GM18505 (cell line): ENCODE results near the gene PLK3.
"Not testable (repeated sequence)": the region's sequence is repeated elsewhere in the genome, so short reads cannot be mapped to it uniquely, and the experiment has no call there.

Experiments
- ATAC-seq: cut with Tn5 transposase; IDR thresholded peaks from one replicate; pipeline ENCODE4 v1.9.1; 2021; ENCODE audit not compliant: unreplicated experiment
- POLR2A ChIP-seq: IDR thresholded peaks from 4 replicates; pipeline ENCODE4 v1.6.1; 2011; ENCODE audit warnings: borderline replicate concordance; ENCODE audit not compliant: insufficient read depth, insufficient read length; ENCODE audit errors: extremely low read depth

Gene PLK3

DNA sequence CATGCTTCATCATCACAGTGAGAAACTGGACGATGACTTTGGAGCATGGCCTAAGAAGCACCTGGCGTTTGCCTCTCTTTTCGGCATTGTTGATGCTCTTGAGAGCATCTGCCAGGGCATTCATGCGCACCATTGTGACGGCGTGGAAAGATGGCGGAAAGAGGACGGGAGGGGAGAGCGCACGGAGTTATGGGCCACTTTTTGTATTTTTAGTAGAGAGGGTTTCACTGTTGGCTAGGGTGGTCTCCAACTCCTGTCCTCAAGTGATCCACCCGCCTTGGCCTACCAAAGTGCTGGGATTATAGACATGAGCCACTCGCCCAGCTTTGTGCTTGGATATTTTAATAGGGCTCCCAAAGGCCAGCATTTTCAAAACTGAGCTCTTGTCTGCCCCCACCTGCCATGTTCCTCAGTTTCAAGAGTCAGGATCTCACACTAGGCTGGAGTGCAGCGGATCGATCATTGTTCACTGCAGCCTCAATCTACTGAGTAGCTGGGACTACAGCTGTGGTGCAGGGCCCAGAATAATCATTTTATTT lies 19.5 kb upstream of the PLK3 start:
- TF ChIP-seq POLR2A = peak; percentile 52
- no peak for ATAC-seq

DNA sequence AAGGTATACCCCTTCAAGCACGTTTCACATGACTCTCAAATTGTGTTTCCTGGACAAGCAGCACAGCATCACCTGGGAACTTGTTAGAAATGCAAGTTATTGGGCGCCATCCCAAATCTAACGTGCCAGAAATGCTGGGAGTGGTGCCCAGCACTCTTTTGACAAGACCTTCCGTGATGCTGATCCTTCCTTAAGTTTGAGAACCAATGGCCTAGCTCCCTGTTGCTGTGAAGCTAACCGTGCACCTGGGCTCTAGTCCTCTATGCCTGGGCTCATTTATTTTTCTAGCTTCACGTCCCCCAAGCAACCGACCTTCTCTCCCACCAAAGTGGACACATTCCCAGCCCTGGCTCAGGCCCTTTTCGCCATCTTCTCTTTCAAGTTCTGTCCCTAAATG lies 16.5 kb upstream of the PLK3 start:
- ATAC-seq = no peak
- TF ChIP-seq POLR2A = no peak

DNA sequence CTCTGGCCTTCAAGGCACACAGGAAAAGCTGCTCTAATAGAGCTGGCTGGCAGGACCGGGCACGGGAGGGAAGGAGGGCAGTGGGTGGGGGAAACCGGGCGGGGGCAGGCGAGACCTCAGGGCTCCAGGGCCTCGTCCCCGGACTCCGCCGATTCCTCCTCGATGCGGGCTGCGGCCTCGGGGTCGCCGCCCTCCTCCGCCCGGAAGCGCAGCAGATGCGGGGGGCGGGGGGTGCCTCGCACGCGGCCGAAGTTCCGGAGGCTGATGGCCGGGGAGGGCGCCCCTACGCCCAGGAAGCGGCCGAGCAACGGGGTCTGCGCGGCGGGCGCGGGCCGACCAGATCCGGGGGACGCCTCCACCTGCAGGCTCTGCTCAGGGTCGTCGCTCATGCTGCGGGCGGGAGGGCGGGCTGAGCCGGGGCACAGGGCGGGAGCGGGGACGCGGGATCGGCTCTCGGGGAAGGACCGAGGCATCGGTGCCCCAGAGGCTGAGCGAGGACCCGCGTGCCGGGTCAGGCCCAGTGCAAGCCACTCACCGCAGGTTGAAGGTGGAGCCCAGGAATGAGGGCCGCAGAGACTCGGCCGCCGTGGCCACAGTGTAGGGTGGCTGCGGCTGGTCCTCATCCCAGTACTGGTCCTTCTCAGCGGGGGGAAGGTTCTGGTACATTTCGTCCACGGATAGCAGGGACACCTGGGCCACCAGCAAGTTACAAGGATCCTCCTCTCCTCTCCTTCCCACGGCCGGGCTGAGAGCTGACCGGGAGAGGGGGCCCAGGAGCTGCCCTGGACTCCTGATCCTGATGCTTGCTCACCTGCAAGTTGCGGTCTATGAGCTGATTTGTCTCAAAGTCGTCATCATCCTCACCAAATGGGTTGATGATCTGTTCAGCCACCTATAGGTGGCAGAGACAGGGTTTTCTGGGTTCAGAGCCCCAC lies 15.8 kb upstream of the PLK3 start:
- no peak for TF ChIP-seq POLR2A
- ATAC-seq = no peak

DNA sequence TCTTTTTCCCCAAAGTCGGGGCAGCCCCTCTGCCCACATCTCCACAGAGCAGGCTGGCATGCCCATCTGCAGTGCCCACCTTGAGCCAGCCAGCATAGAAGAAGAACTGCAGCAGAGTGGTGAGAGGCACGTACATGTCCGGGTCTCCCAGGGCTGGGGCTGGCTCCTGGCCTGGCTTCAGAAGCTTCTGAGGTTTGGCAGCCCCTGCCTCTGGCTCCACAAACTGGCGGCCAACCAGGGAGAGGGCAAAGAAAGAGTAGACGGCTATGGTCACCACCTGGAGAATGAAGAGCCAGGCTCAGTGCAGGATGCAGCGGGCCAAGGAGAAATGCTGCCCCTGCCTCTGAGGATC lies 15.2 kb upstream of the PLK3 start:
- no peak for ATAC-seq
- no peak for TF ChIP-seq POLR2A

GRCh38 chr1:44785501-44786137 lies 14.6 kb upstream of the PLK3 start:
- no peak for ATAC-seq
- TF ChIP-seq POLR2A = no peak

DNA sequence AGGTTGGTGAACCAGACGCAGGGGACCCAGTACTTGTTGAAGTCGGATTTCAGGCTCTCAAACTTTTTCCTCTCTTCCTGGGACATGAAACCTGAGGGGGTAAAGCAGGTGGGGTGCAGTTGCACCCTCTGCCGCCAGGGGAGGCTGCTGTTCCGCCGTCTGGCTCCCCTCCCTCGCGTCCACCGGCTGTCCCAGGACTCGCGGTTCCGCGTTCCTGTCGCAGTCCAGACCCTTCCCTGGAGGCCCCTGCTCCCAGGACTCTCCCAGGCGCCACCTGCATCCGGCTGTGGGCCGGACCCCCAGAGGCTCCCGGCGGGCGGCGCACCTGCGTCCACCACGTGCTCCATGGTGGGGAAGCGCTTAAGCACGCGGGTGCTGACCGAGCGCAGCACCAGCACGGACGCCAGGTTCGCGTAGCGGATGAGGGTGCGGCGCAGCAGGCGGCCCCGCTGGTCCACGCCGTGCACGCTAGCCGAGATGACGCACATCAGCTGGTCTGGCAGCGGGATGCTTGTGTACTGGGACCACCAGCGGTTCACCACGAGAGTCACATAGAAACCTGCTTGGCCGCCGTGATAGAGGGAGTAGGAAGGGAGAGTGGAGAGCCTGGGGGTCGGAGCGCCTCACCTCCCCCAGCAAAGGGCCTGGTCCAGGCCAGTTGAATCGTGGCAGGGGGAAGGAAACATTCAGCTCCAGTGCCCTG lies 13.9 kb upstream of the PLK3 start:
- TF ChIP-seq POLR2A = peak; percentile 53
- no peak for ATAC-seq

DNA sequence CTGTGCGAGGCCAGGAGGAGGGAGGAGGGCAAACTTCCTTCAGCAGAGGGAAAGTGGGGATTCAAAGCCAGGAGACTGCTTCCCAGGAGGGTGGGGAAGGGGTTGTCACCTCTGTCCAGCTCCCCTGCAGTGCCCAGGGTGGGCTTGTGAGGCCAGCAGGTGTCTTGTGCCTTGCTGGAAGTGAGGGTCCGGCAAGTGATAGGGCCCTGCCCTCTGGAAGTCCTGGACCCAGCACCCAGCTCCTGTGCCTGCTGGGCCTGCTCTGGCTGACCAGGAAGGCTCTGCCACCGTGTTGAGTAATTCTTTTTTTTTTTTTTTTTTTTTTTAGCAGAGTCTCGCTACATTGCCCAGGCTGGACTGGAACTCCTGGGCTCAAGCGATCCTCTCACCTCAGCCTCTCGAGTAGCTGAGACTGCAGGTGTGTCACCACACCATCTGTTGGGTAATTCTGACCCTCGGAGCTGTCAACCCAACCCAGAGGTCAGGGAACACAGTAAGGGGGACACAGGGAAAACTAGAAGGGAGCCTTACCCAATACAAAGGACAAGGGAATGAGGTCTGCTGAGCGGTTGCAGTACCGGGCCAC lies 13.2 kb upstream of the PLK3 start:
- no peak for ATAC-seq
- TF ChIP-seq POLR2A = no peak

DNA sequence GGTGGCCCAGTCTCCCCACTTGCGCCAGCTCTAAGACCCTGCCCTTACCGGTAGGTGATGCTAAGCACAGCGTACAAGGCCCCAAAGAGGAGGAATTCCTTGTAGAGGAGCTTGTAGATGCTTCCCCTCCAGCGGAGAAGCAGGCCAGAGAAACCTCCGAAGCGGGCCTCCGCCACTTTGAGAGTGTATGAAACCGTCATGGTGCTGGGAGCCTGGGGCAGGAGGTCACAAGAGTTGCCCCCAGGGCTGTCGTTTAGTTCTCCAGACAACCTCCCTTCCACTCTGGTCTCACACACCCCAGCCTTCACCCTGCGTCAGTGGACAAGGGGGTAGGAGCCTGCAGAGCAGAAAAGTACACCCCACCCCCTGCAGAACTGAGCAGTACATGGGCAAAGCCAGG lies 12.7 kb upstream of the PLK3 start:
- ATAC-seq = no peak
- no peak for TF ChIP-seq POLR2A

DNA sequence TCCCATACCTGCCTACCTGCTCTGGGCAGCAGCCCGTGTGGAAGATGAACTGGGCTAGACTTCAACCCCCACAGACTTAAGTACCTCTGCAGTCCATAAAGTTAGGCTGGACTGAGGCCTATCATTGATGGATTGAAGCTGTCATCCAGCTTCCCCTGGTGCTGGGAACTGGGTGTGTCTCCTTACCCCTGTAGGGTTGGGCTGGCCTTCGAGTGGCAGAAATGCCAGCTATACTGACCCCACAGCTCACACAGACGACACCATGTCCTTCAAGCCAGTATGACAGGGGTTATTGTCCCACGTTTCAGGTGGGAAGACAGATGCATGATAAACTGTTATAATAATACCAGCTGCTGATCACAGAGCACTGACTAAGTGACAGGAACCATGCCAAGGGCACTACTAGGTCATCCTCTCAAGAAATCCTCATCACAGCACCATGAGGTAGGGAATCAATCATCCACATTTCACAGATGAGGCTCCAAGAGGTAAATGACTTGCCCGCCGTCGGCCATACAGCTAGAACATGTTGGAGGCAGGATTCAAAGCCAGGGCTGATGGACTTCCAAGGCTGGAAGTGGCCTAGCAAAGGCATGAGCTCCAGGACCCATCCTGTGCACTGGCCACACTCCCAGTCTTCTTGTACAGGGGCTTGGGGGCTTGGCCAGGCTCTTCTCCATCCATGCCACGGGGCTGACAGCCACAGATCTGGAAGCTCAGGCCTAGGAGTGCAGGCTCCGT lies 11.9 kb upstream of the PLK3 start, which contains the start of gene BEST4:
TSS of gene BEST4 (minus strand) at position 51 of the 741 bp plus-strand sequence. CDS start 465 bp downstream, outside the sequence.
- TF ChIP-seq POLR2A = no peak

GRCh38 chr1:44790968-44791801 lies 9.0 kb upstream of the PLK3 start:
- no peak for TF ChIP-seq POLR2A
- ATAC-seq = no peak

More for the DNA sequence above, 11.9 kb upstream of the PLK3 start, which contains the start of gene BEST4:
- no peak for ATAC-seq

DNA sequence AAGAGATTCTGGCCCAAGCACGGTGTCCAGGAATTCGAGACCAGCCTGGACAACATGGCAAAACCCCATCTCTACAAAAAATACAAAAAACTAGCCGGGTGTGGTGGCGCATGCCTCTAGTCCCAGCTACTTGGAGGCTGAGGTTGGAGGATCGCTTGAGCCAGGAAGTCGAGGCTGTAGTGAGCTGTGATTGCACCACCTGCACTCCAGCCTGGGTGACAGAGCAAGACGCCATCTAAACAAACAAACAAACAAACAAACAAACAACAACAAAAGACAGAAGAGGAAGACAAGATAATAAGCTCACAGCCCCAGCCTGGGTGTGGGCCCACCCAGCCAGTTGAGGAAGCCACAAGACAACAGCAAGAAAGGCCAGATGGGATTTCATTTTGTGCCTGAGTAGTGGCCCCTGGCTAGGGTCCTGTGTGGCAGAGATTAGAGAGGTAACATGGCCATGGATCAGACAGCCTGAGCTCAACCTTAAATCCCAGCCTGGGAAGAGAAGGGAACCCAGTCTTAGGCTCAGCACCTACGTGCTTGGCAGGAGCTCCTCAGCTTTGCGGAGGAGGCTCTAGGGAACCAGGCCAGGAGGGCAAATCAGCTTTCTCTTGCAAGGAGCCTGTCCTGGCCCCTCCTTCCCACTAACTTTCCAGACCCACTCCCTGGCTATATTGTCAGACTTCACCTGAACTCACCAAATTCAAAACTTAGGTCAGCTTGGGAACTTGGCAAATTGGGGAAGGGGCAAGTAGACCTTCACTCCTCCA lies 7.3 kb upstream of the PLK3 start:
- no peak for ATAC-seq
- TF ChIP-seq POLR2A = no peak

- not testable (repeated sequence) for ATAC-seq
Measured at GRCh38 chr1:44797886-44798285, 2.3 kb upstream of the PLK3 start.
